ENCODE measurements around the gene NPR1. TPM values are rescaled to one million over a fixed set of nuclear protein-coding genes. Genes with fewer than 3 reads are reported as not detected.

The NPR1 gene
- polyA plus RNA-seq, 2 of the 4 experiments (the other 2 are of a cell fraction) = 0.39 to 1.9 TPM

GRCh38 chr1:153705484-153705883 lies 27.0 kb downstream of the NPR1 start:
- H3K4me2 ChIP-seq = no peak overlapping the region
- no peaks in the 10 kb centered on the region for H3K9me3 ChIP-seq
- no peak for TF ChIP-seq TP53 (CRISPR knock-in tag; IDR thresholded peaks at IDR 0.05)
- no peak for TF ChIP-seq KDM5A (IDR thresholded peaks at IDR 0.05)
- TF ChIP-seq MAX (IDR thresholded peaks at IDR 0.05) = no peak
- TF ChIP-seq MYC (IDR thresholded peaks at IDR 0.05; ENCODE audit: borderline replicate concordance, low read length) = no peak
- TF ChIP-seq ESRRA (IDR thresholded peaks at IDR 0.05; ENCODE audit: borderline replicate concordance, low read length) = no peak
- no peak for TF ChIP-seq EHMT2 (IDR thresholded peaks at IDR 0.05; ENCODE audit: low read depth)
- TF ChIP-seq NPAS2 (CRISPR knock-in tag; IDR thresholded peaks at IDR 0.05; ENCODE audit: borderline replicate concordance) = no peak
- no peak for TF ChIP-seq PHF8 (IDR thresholded peaks at IDR 0.05; ENCODE audit: borderline replicate concordance, low read depth)
- TF ChIP-seq FOSL2 (IDR thresholded peaks at IDR 0.05) = no peak
- no peak for TF ChIP-seq FOSL2 (CRISPR knock-in tag; IDR thresholded peaks at IDR 0.05)
- TF ChIP-seq, protein P1, sequence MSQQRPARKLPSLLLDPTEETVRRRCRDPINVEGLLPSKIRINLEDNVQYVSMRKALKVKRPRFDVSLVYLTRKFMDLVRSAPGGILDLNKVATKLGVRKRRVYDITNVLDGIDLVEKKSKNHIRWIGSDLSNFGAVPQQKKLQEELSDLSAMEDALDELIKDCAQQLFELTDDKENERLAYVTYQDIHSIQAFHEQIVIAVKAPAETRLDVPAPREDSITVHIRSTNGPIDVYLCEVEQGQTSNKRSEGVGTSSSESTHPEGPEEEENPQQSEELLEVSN (IDR thresholded peaks at IDR 0.05; ENCODE audit: borderline replicate concordance, low read depth) = no peak
- no peak for TF ChIP-seq MAFK (IDR thresholded peaks at IDR 0.05; ENCODE audit: partially characterized antibody)
- TF ChIP-seq CBX2 (IDR thresholded peaks at IDR 0.05; ENCODE audit: borderline replicate concordance, low read depth) = no peak
- TF ChIP-seq ZC3H11A (IDR thresholded peaks at IDR 0.05) = no peak
- no peak for TF ChIP-seq RARB (CRISPR knock-in tag; IDR thresholded peaks at IDR 0.05)
- TF ChIP-seq ZSCAN20 (CRISPR knock-in tag; IDR thresholded peaks at IDR 0.05) = no peak
- H3K4me1 ChIP-seq = peaks cover 10% of the 10 kb centered on the region; the same call in 2 of the 3 replicates
- no peak for FAIRE-seq
- no peak overlapping the region for H3K27ac ChIP-seq
- 93% methylated on average over 9 of the region's 9 CpGs for WGBS (ENCODE audit: missing lambda C conversion rate)
- H3K4me3 ChIP-seq = no peak overlapping the region
- no peak for ATAC-seq
- no peak for DNase-seq (ENCODE audit: low read depth in 1 of 2, low spot score in 1 of 2)
- ChIA-PET CTCF (interaction anchor here (1.0 to 2.1 kb wide), 5 partner anchors 12 to 133 kb away, joined by 3 to 7 read pairs (median 4); no protein-coding TSS in a partner anchor), POLR2A (no interaction called here)

- CTCF ChIA-PET = interaction anchor here (1.2 to 2.2 kb wide), 2 partner anchors 33 to 200 kb away, joined by 4 to 9 read pairs; partner anchors contain the start of gene NPR1
- 0 out of 3 replicates have a peak, but pooled peaks cover under 1% of the 10 kb centered on the region for H3K9me3 ChIP-seq
- H3K4me1 ChIP-seq = peaks cover 10% of the 10 kb centered on the region; the same call in 2 of the 3 replicates
- H3K27ac ChIP-seq = no peak overlapping the region
- WGBS (ENCODE audit: missing lambda C conversion rate) = 72% methylated on average over 7 of the region's 7 CpGs
- H3K4me2 ChIP-seq = no peak overlapping the region
- TF ChIP-seq ZSCAN20 (CRISPR knock-in tag; IDR thresholded peaks at IDR 0.05) (no peak), PHF8 (IDR thresholded peaks at IDR 0.05; ENCODE audit: borderline replicate concordance, low read depth) (no peak), REST (IDR thresholded peaks at IDR 0.05) (no peak), MYC (IDR thresholded peaks at IDR 0.05; ENCODE audit: borderline replicate concordance, low read length) (no peak), POLR2AphosphoS2 (conservative IDR thresholded peaks at IDR 0.05; ENCODE audit: low read length) (no peak), EHMT2 (IDR thresholded peaks at IDR 0.05; ENCODE audit: low read depth) (no peak), CEBPB (IDR thresholded peaks at IDR 0.05) (no peak), CTCF (IDR thresholded peaks at IDR 0.05) (no peak), TFCP2L1 (CRISPR knock-in tag; IDR thresholded peaks at IDR 0.05) (no peak), NPAS2 (CRISPR knock-in tag; IDR thresholded peaks at IDR 0.05; ENCODE audit: borderline replicate concordance) (no peak), FOSL2 (IDR thresholded peaks at IDR 0.05) (no peak), FOSL2 (CRISPR knock-in tag; IDR thresholded peaks at IDR 0.05) (no peak), NFE2L2 (conservative IDR thresholded peaks at IDR 0.05; ENCODE audit: low read length) (no peak), ESRRA (IDR thresholded peaks at IDR 0.05; ENCODE audit: borderline replicate concordance, low read length) (no peak), KDM5A (IDR thresholded peaks at IDR 0.05) (no peak), HEYL (CRISPR knock-in tag; IDR thresholded peaks at IDR 0.05) (no peak), ZFP36 (IDR thresholded peaks at IDR 0.05; ENCODE audit: borderline replicate concordance, partially characterized antibody) (no peak)
- TF ChIP-seq, protein P2, sequence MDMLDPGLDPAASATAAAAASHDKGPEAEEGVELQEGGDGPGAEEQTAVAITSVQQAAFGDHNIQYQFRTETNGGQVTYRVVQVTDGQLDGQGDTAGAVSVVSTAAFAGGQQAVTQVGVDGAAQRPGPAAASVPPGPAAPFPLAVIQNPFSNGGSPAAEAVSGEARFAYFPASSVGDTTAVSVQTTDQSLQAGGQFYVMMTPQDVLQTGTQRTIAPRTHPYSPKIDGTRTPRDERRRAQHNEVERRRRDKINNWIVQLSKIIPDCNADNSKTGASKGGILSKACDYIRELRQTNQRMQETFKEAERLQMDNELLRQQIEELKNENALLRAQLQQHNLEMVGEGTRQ (IDR thresholded peaks at IDR 0.05) = no peak
- POLR2A ChIA-PET = no interaction called here
- DNase-seq (ENCODE audit: low read depth in 1 of 2, low spot score in 1 of 2) (no peak), FAIRE-seq (no peak), ATAC-seq (no peak)
- H3K4me3 ChIP-seq = no peak overlapping the region
These were observed 32.5 kb downstream of the NPR1 start for GRCh38 chr1:153711026-153711425.
